C4-2B (cell line): ENCODE measurements around the gene SMG9.
"Not testable (repeated sequence)": the region's sequence is repeated elsewhere in the genome, so short reads cannot be mapped to it uniquely, and the experiment has no call there.

Experiments used
- H3K27ac ChIP-seq: fragments of 450-650 bp; 2 replicates; pipeline ENCODE4 v1.5.1; 2017
- ZFX ChIP-seq: fragments of 450-650 bp; IDR thresholded peaks from 2 replicates; pipeline ENCODE4 v1.6.1; 2017
- TF ChIP-seq, protein P1 (sequence below): fragments of 450-650 bp; conservative IDR thresholded peaks from 2 replicates; pipeline ENCODE4 v1.5.1; 2017; ENCODE audit warnings: mild to moderate bottlenecking

SMG9 gene

DNA sequence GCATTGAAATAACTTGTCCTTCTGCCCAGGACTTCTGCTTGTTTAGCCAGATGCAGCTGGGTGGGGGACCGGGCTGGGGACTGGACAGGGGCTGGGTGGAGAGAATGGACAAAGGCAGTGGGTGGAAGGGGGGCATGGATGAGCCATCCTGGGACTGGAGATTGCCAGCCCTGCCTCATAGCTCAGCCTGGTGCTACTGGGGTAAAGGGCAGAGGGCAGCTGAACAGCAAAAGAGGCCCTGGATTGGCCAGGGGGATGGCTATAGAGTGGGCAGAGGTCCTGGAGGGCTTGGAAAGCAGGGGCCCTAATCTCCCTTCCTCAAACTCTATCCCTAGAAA, 67.1 kb downstream of the SMG9 start:
- no peak overlapping the region for H3K27ac ChIP-seq
- TF ChIP-seq, protein P1, sequence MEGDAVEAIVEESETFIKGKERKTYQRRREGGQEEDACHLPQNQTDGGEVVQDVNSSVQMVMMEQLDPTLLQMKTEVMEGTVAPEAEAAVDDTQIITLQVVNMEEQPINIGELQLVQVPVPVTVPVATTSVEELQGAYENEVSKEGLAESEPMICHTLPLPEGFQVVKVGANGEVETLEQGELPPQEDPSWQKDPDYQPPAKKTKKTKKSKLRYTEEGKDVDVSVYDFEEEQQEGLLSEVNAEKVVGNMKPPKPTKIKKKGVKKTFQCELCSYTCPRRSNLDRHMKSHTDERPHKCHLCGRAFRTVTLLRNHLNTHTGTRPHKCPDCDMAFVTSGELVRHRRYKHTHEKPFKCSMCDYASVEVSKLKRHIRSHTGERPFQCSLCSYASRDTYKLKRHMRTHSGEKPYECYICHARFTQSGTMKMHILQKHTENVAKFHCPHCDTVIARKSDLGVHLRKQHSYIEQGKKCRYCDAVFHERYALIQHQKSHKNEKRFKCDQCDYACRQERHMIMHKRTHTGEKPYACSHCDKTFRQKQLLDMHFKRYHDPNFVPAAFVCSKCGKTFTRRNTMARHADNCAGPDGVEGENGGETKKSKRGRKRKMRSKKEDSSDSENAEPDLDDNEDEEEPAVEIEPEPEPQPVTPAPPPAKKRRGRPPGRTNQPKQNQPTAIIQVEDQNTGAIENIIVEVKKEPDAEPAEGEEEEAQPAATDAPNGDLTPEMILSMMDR, result no peak
- TF ChIP-seq ZFX, result no peak

DNA sequence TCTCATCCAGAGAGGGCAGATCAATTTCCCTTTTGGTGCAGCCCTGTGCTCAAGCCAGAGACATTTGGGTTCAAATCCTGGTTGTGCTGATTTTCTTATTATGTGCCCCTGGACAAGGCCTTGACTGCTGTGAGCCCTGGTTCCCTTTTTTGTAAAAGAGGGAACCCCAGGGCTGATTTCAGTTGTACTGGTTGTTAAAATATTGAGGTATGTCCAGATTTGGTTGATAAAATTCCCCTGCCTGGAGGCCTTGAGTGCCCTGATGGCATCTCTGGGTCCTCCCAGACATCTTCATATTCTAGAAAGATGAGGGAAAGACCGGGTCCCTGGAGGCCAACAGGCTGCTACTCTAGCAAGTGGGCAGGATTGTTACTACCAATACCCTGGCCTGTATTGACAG, 70.4 kb downstream of the SMG9 start:
- TF ChIP-seq, protein P1, result no peak
- TF ChIP-seq ZFX, result no peak
- H3K27ac ChIP-seq, result no peak overlapping the region

DNA sequence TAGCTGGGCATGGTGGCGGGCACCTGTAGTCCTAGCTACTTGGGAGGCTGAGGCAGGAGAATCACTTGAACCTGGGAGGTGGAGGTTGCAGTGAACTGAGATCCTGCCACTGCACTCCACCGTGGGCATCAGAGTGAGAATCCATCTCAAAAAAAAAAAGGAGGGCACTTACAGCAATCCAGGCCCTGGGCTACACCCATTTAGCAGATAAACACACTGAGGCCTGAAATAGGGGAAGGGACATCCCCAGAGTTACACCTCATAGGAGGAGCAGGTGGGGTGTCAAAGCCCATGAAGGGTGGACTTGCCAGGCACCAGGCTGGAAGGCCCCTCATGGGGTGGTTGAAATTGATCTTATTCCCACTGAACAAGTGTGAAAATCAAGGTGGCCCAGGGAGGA, 70.9 kb downstream of the SMG9 start:
- TF ChIP-seq, protein P1, result no peak
- TF ChIP-seq ZFX, result no peak
- no peak overlapping the region for H3K27ac ChIP-seq

DNA sequence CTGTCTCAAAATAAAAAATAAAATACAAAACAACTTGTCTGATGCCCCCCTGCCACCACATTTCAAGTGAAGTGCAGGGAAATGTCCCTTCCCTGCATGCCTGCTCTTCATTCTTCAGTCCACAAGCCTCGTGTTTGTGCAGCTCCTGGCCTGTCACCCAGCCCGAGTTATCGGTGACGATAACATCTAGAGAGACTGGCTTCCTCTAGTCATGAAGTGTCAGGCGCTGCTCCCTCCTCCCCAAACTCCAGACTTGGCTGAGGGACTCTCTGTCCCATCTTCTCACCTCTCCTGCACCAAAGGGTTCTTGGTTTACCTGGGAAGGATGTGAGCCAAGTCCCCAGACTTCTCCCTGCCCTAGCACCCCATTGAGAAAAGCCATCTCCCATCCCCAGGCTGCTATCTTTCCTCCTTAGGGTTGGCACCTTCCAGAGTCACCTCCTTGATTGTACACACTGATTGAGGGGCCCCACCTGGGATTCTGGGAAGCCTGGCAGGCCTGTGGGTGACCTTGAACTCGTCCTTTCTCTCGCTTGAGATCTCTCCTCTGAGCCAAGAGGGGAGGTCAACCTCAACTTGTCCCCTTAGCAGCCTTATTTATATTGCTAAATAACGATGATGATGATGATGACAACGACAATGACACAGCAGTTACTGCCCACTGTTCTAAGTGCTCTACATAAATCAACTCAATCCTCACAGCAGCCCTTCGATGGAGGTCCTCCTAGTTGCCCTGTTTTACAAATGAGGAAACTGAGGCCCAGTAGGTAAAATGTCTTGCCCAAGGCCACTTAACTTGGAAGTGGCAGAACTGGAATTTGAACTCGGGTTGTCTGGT, 71.7 kb downstream of the SMG9 start:
- TF ChIP-seq, protein P1, result no peak
- TF ChIP-seq ZFX, result no peak
- H3K27ac ChIP-seq, result no peak overlapping the region

DNA sequence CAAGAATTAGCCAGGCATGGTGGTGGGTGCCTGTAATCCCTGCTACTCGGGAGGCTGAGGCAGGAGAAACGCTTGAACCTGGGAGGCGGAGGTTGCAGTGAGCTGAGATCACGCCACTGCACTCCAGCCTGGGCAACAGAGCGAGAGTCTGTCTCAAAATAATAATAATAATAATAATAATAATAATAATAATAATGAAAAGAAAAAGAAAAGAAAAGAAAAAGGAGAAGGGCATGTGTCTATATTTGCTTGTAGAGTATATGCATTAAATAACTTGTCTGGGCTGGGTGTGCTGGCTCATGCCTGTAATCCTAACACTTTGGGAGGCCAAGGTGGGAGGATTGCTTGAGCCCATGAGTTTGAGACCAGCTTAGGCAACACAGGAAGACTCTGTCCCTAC, 72.5 kb downstream of the SMG9 start:
- not testable (repeated sequence) for H3K27ac ChIP-seq

DNA sequence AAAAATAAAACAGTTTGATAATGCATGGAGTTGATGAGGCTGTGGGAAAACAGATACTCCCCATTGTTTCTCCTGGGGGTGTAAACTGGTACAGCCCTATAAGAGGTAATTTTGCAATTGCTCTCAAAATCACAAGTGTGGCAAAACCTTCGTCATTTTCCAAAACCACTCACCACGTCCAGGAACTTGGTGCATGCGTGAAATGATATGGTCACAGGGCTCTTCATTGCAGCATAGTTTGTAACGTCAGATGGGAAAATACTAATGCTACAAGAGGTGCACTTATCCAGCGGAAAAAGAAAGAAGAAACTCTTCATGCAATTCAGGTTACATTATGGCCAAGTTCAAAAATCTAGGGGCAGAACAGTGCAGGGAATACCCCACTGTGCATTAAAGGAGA, 72.9 kb downstream of the SMG9 start:
- no peak for TF ChIP-seq ZFX
- TF ChIP-seq, protein P1, result no peak
- no peak overlapping the region for H3K27ac ChIP-seq

DNA sequence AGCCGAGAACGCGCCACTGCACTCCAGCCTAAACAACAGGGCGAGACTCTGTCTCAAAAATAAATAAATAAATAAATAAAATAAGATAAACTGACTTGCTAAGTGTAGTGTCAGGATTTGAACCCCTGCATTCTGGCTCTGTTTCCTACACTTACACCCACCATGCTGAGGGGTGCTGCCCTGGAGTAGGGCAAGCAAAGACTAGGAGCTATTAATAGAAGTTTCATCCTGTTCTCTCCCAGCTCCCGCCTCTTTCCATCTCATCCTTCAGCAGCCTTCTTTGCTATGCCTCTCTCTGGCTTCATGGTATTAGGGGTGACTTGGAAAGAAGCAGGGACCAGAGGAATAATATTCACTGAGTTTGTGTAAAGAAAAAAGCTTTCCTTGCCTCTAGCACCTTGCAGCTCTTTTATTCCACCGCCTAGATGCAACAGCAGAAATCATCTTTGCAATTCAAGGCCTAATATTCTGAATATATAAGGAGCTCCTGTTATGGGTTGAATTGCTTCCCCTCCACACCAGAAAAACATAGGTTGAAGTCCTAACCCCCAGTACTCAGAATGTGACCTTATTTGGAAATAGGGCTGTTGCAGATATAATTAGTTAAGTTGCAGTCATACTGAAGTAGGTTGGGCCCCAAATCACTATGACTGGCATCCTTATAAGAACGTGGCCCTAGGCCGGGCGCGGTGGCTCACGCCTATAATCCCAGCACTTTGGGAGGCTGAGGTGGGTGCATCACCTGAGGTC, 76.1 kb downstream of the SMG9 start:
- no peak overlapping the region for H3K27ac ChIP-seq
- TF ChIP-seq, protein P1, result no peak
- no peak for TF ChIP-seq ZFX
